IMR-90 (cell line): ENCODE measurements around the gene LUZP2. TPM values are rescaled to one million over a fixed set of nuclear protein-coding genes. Genes with fewer than 3 reads are reported as not detected.

Source experiments
- ATAC-seq: fragments of 200-7000 bp; cut with Tn5 transposase; 2 replicates; pipeline ENCODE4 v1.9.1; 2020; ENCODE audit warnings: low read depth, mild to moderate bottlenecking, moderate library complexity
- BruUV-seq: library from RNA; stranded (reverse); fragments of 400-500 nt; replicated peaks from 2 replicates; lab custom pipeline; 2021; lab: Mats Ljungman, UMichigan
- CTCF ChIA-PET: fragments of 300-600 bp; formaldehyde crosslinking; extraction: SDS; loops from one replicate; lab custom pipeline; 2021; ENCODE audit warnings: antibody characterized with exemption; lab: Yijun Ruan, JAX
- POLR2A ChIA-PET: fragments of 300-600 bp; sonication (Branson Sonifier 250); formaldehyde crosslinking; loops from one replicate; lab custom pipeline; 2022; ENCODE audit warnings: antibody characterized with exemption; ENCODE audit not compliant: unreplicated experiment; lab: Charles Lee
- DNase-seq: peaks from one replicate; pipeline ENCODE4 v3.0.0; 2013
- H2AFZ ChIP-seq: replicated peaks from 2 replicates; pipeline ENCODE3; 2013; ENCODE audit warnings: low read length, mild to moderate bottlenecking; ENCODE audit not compliant: poor library complexity
- H2AK5ac ChIP-seq: 2 replicates; pipeline ENCODE4 v1.6.1; 2013; ENCODE audit warnings: low read depth, low read length, inconsistent platforms
- H2AK9ac ChIP-seq: replicated peaks from 2 replicates; pipeline ENCODE3; 2013; ENCODE audit warnings: mild to moderate bottlenecking, low read depth, low read length, moderate library complexity; ENCODE audit not compliant: poor library complexity
- H2BK120ac ChIP-seq: 2 replicates; pipeline ENCODE4 v1.6.1; 2013; ENCODE audit warnings: low read depth, low read length, inconsistent platforms
- H2BK15ac ChIP-seq: 3 replicates; pipeline ENCODE4 v1.6.1; 2013; ENCODE audit warnings: low read depth, low read length, inconsistent platforms
- H2BK20ac ChIP-seq: 2 replicates; pipeline ENCODE4 v1.6.1; 2013; ENCODE audit warnings: low read depth, mild to moderate bottlenecking, inconsistent platforms, low read length, moderate library complexity
- H2BK5ac ChIP-seq: 2 replicates; pipeline ENCODE4 v1.6.1; 2013; ENCODE audit warnings: mild to moderate bottlenecking, low read depth, low read length, inconsistent platforms; ENCODE audit not compliant: poor library complexity, severe bottlenecking
- H3K14ac ChIP-seq: replicated peaks from 2 replicates; pipeline ENCODE4 v1.6.1; 2013; ENCODE audit warnings: low read depth, low read length, inconsistent platforms
- H3K18ac ChIP-seq: 2 replicates; pipeline ENCODE4 v1.6.1; 2013; ENCODE audit warnings: low read depth, low read length, control low read depth
- H3K23ac ChIP-seq: 2 replicates; pipeline ENCODE4 v1.6.1; 2013; ENCODE audit warnings: low read depth, low read length, inconsistent platforms
- H3K27ac ChIP-seq: 2 replicates; pipeline ENCODE4 v1.5.1; 2013; ENCODE audit warnings: mild to moderate bottlenecking, control low read depth, low read length; ENCODE audit not compliant: insufficient read depth
- H3K27me3 ChIP-seq: 2 replicates; pipeline ENCODE4 v1.6.1; 2013; ENCODE audit warnings: low read length; ENCODE audit not compliant: control insufficient read depth, insufficient read depth
- H3K36me3 ChIP-seq: 2 replicates; pipeline ENCODE4 v1.6.1; 2013; ENCODE audit warnings: low read length, mixed read lengths; ENCODE audit not compliant: control insufficient read depth, insufficient read depth
- H3K4ac ChIP-seq: 2 replicates; pipeline ENCODE4 v1.6.1; 2013; ENCODE audit warnings: low read depth, low read length, inconsistent platforms
- H3K4me1 ChIP-seq: 2 replicates; pipeline ENCODE4 v1.6.1; 2013; ENCODE audit warnings: low read length, mixed read lengths; ENCODE audit not compliant: control insufficient read depth, insufficient read depth
- H3K4me2 ChIP-seq: 2 replicates; pipeline ENCODE4 v1.6.1; 2013; ENCODE audit warnings: low read depth, mild to moderate bottlenecking, control low read depth, low read length, moderate library complexity
- H3K4me3 ChIP-seq: 2 replicates; pipeline ENCODE4 v1.5.1; 2013; ENCODE audit warnings: low read depth, mild to moderate bottlenecking, control low read depth, low read length, moderate library complexity; ENCODE audit not compliant: insufficient read depth
- H3K56ac ChIP-seq: 2 replicates; pipeline ENCODE4 v1.6.1; 2013; ENCODE audit warnings: low read length, inconsistent platforms; ENCODE audit not compliant: insufficient read depth; ENCODE audit errors: extremely low read depth
- H3K79me1 ChIP-seq, 2 experiments: 2 replicates each; pipeline ENCODE4 v1.6.1; 2013; ENCODE audit warnings: low read length in 2 of 2, inconsistent platforms in 1 of 2, low read depth in 1 of 2
- H3K9ac ChIP-seq: 2 replicates; pipeline ENCODE4 v1.6.1; 2013; ENCODE audit warnings: low read depth, low read length, control low read depth
- H3K9me1 ChIP-seq: 2 replicates; pipeline ENCODE4 v1.6.1; 2013; ENCODE audit warnings: low read length, inconsistent platforms; ENCODE audit not compliant: insufficient read depth
- H3K9me3 ChIP-seq: 2 replicates; pipeline ENCODE4 v1.6.1; 2013; ENCODE audit warnings: low read length; ENCODE audit not compliant: control insufficient read depth, insufficient read depth
- H4K20me1 ChIP-seq: 2 replicates; pipeline ENCODE4 v1.6.1; 2013; ENCODE audit warnings: low read length, inconsistent platforms; ENCODE audit not compliant: insufficient read depth
- H4K5ac ChIP-seq: 2 replicates; pipeline ENCODE4 v1.6.1; 2013; ENCODE audit warnings: mild to moderate bottlenecking, low read depth, low read length, control low read depth
- H4K8ac ChIP-seq, 2 experiments: 2 replicates each; pipeline ENCODE4 v1.6.1; 2013; ENCODE audit warnings: low read depth in 2 of 2, low read length in 2 of 2, control low read depth in 1 of 2, inconsistent platforms in 1 of 2
- H4K91ac ChIP-seq: 2 replicates; pipeline ENCODE4 v1.6.1; 2013; ENCODE audit warnings: low read depth, low read length, inconsistent platforms; ENCODE audit not compliant: insufficient read depth
- CEBPB ChIP-seq: IDR thresholded peaks from 2 replicates; pipeline ENCODE4 v1.6.1; 2012; ENCODE audit warnings: low read depth, low read length, improper control_type of control experiment
- FOS ChIP-seq: fragments of 150-350 bp; IDR thresholded peaks from 2 replicates; pipeline ENCODE4 v1.6.1; 2016; ENCODE audit warnings: low read depth, low read length
- MAZ ChIP-seq: IDR thresholded peaks from 2 replicates; pipeline ENCODE4 v1.6.1; 2012; ENCODE audit warnings: low read depth, mild to moderate bottlenecking, low read length, improper control_type of control experiment, moderate library complexity, borderline replicate concordance
- POLR2A ChIP-seq: IDR thresholded peaks from 2 replicates; pipeline ENCODE4 v1.6.1; 2012; ENCODE audit warnings: mild to moderate bottlenecking, low read depth, low read length
- SMC3 ChIP-seq: fragments of 150-350 bp; IDR thresholded peaks from 2 replicates; pipeline ENCODE4 v1.6.1; 2016; ENCODE audit warnings: low read depth, mild to moderate bottlenecking, antibody characterized with exemption, low read length, moderate library complexity
- whole genome bisulfite sequencing, 2 experiments: methylation state at CpG; one replicate each; pipeline versions ENCODE4 v1.1.5 to v1.1.7; 2013; ENCODE audit warnings: missing lambda C conversion rate in 2 of 2; ENCODE audit not compliant: insufficient read length in 1 of 2; ENCODE audit errors: extremely low coverage in 2 of 2; 5-methylcytosine and 5-hydroxymethylcytosine counted together
- dilution Hi-C: fragments of 300-500 bp; cut with HindIII; formaldehyde crosslinking; loops from one replicate; pipeline ENCODE4 v1.14.3; 2018; ENCODE audit warnings: low sequenced_read_pairs; ENCODE audit not compliant: unreplicated experiment
- in situ Hi-C: fragments of 300-500 bp; cut with MboI; formaldehyde crosslinking; loops from 3 replicates; pipeline ENCODE4 v1.14.3; 2019; ENCODE audit warnings: low sequenced_read_pairs, inconsistent platforms, mixed read lengths
- intact Hi-C: fragments of 100-400 bp; cut with micrococcal nuclease; formaldehyde crosslinking; loops from 2 replicates; pipeline ENCODE4 v1.10.0; 2022
- polyA plus RNA-seq, 3 experiments: library from polyadenylated mRNA; depleted of rRNA; stranded (reverse); fragments of >200 nt; gene quantifications; 2 replicates each; pipeline ENCODE4 v1.2.3, GENCODE V29; 2012; ENCODE audit warnings: low replicate concordance in 1 of 3
- total RNA-seq: library from RNA; depleted of rRNA; stranded (reverse); fragments of >200 nt; gene quantifications from 2 replicates; pipeline ENCODE4 v1.2.3, GENCODE V29; 2012
- TF ChIP-seq, protein P1 (sequence below): fragments of 150-350 bp; IDR thresholded peaks from 2 replicates; pipeline ENCODE4 v1.6.1; 2017; ENCODE audit warnings: mild to moderate bottlenecking, antibody characterized with exemption, low read length, low read depth

LUZP2 gene
- total and polyA plus RNA-seq, 2 of the 4 experiments (the other 2 are of a cell fraction) = 0.89 to 2.0 TPM

DNA sequence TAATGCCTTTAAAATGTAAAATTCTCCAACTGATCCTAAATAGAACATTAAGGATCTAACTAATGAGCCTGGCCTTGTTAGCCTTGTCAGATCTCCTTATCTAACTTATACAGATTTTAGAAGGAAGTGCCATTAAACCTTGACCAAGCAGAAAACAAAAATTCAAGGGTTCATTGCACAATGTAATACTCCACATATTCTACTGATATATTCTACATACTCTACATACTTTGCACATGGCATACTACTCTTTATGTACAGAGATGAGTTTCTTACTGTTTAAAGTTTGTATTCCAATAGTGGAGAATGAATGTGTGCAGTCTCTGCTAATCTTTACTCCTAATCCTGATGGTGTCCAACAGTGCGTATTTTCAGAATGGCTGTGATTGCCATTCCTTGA lies 297.2 kb downstream of the LUZP2 start:
- Histone ChIP-seq H3K9ac (no peak overlapping the region), H3K27ac (no peak overlapping the region), H3K23ac (no peak overlapping the region), H4K91ac (no peak overlapping the region), H3K79me1 (no peaks in the 10 kb centered on the region), H2AK9ac (no peak overlapping the region), H4K5ac (no peak overlapping the region), H4K8ac (no peak overlapping the region), H2AK5ac (no peak overlapping the region), H3K4me2 (no peak overlapping the region), H3K18ac (no peak overlapping the region), H3K14ac (no peak overlapping the region), H2AFZ (no peak overlapping the region), H3K36me3 (no peaks in the 10 kb centered on the region), H2BK15ac (no peak overlapping the region), H3K27me3 (no peaks in the 10 kb centered on the region), H2BK5ac (no peak overlapping the region), H2BK120ac (no peak overlapping the region), H4K20me1 (no peaks in the 10 kb centered on the region), H3K4me1 (peaks cover 2% of the 10 kb centered on the region; the same call in 1 of the 2 replicates), H3K4ac (no peak overlapping the region), H2BK20ac (no peak overlapping the region), H3K56ac (no peak overlapping the region), H3K9me3 (no peaks in the 10 kb centered on the region), H3K9me1 (no peaks in the 10 kb centered on the region; the same call in 1 of the 2 replicates), H3K4me3 (no peak overlapping the region)
- ChIA-PET CTCF (no interaction called here), POLR2A (interaction anchor here (0.6 kb wide), 1 partner anchor 12 kb away, joined by 3 read pairs; no protein-coding TSS in a partner anchor)
- no TSS peak for BruUV-seq
- no peak for DNase-seq
- TF ChIP-seq MAZ = no peak
- peak; percentile 34; the same call in 1 of the 2 replicates for TF ChIP-seq CEBPB
- TF ChIP-seq FOS = no peak
- TF ChIP-seq SMC3 = no peak
- TF ChIP-seq POLR2A = no peak
- TF ChIP-seq, protein P1, sequence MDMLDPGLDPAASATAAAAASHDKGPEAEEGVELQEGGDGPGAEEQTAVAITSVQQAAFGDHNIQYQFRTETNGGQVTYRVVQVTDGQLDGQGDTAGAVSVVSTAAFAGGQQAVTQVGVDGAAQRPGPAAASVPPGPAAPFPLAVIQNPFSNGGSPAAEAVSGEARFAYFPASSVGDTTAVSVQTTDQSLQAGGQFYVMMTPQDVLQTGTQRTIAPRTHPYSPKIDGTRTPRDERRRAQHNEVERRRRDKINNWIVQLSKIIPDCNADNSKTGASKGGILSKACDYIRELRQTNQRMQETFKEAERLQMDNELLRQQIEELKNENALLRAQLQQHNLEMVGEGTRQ = no peak
- peak; percentile 62 for ATAC-seq
- dilution Hi-C loops (no loop called here), intact Hi-C loops (no loop called here), in situ Hi-C loops (no loop called here)
- no CpG with 5 or more reads among the region's 1 CpG for WGBS, 2 experiments
